Thyroid gland (tissue), 4 donors: ENCODE data around the gene CSTF3.

Experiments used
- CTCF ChIP-seq, 6 experiments: fragments of 200-600 bp in 3 of 6; fragments of 450-650 bp in 3 of 6; sonication (generic) in 3 of 6; IDR thresholded peaks; one replicate each; pipeline ENCODE4 v1.5.1; 2016 to 2019; ENCODE audit warnings: antibody characterized with exemption in 6 of 6, mild to moderate bottlenecking in 2 of 6, inconsistent platforms in 1 of 6, moderate library complexity in 1 of 6
- POLR2A ChIP-seq, 2 donors: fragments of 450-650 bp; IDR thresholded peaks; one replicate each; pipeline ENCODE4 v1.6.1; 2017; ENCODE audit warnings: antibody characterized with exemption in 2 of 2, mild to moderate bottlenecking in 2 of 2, moderate library complexity in 1 of 2

- TF ChIP-seq CTCF (IDR thresholded peaks at IDR 0.05) (no peak), POLR2A (IDR thresholded peaks at IDR 0.05) (no peak)
Observed at GRCh38 chr11:33059331-33060007, 101.8 kb downstream of the CSTF3 start.
